Heart right ventricle (tissue), 16 donors: ENCODE data around the gene TRAPPC6A. TPM values are rescaled to one million over a fixed set of nuclear protein-coding genes. Genes with fewer than 3 reads are reported as not detected.

Experiments
- ATAC-seq, 8 donors: fragments of 200-7000 bp; cut with Tn5 transposase; one replicate each; pipeline ENCODE4 v1.9.1; 2020; ENCODE audit warnings: mild to moderate bottlenecking in 8 of 8, moderate library complexity in 8 of 8, moderate number of reproducible peaks in 1 of 8
- DNase-seq, 2 donors: peaks; one replicate each; pipeline ENCODE4 v3.0.0-alpha.2; 2020
- H3K27ac ChIP-seq, 10 donors: fragments of 200-600 bp; sonication (generic) in 2 of 10; one replicate each; pipeline versions ENCODE4 v1.5.0 to v1.8.0; 2020 to 2022; ENCODE audit warnings: mild to moderate bottlenecking in 3 of 10
- H3K27me3 ChIP-seq, 7 donors: fragments of 200-600 bp; one replicate each; pipeline ENCODE4 v1.8.0; 2021 to 2022; ENCODE audit warnings: mild to moderate bottlenecking in 2 of 7
- H3K36me3 ChIP-seq, 9 donors: fragments of 200-600 bp; sonication (generic) in 1 of 9; one replicate each; pipeline versions ENCODE4 v1.5.0 to v1.8.0; 2020 to 2022; ENCODE audit warnings: mild to moderate bottlenecking in 2 of 9
- H3K4me1 ChIP-seq, 9 donors: fragments of 200-600 bp; sonication (generic) in 1 of 9; one replicate each; pipeline versions ENCODE4 v1.5.0 to v1.8.0; 2020 to 2022; ENCODE audit warnings: mild to moderate bottlenecking in 4 of 9
- H3K4me3 ChIP-seq, 10 donors: fragments of 200-600 bp; sonication (generic) in 2 of 10; one replicate each; pipeline versions ENCODE4 v1.5.0 to v1.8.0; 2020 to 2022; ENCODE audit warnings: mild to moderate bottlenecking in 7 of 10, moderate library complexity in 2 of 10
- H3K9me3 ChIP-seq, 11 donors: fragments of 200-600 bp in 10 of 11; sonication (generic) in 2 of 11; one replicate each; pipeline versions ENCODE4 v1.5.0 to v1.8.0; 2013 to 2022; ENCODE audit warnings: mild to moderate bottlenecking in 2 of 11, control low read depth in 1 of 11, moderate library complexity in 1 of 11
- CTCF ChIP-seq, 9 donors: fragments of 200-600 bp; sonication (generic) in 2 of 9; IDR thresholded peaks; one replicate each; pipeline versions ENCODE4 v1.5.0 to v1.8.0; 2021 to 2022; ENCODE audit warnings: antibody characterized with exemption in 9 of 9, mild to moderate bottlenecking in 5 of 9, moderate library complexity in 1 of 9
- WGBS, 2 donors: extraction: QIAGEN DNeasy Blood & Tissue Kit; methylation state at CpG; one replicate each; pipeline ENCODE4 v1.1.7; 2013; ENCODE audit warnings: inconsistent platforms in 1 of 2; 5-methylcytosine and 5-hydroxymethylcytosine counted together
- intact Hi-C, 10 donors: fragments of 100-400 bp; cut with DNase I; formaldehyde crosslinking; loops; one replicate each; pipeline versions ENCODE4 v1.11.1 to v1.14.2; 2022
- polyA plus RNA-seq, 2 donors: library from polyadenylated mRNA; stranded (reverse); fragments of 200-250 nt; gene quantifications; one replicate each; pipeline ENCODE4 v1.2.3, GENCODE V29; 2013
- total RNA-seq, 10 donors: library from RNA; stranded (reverse); fragmentation: NEBNext Ultra II Directional in 3 of 10; extraction: Animal tissue kit (Norgen Biotek cat#: 25700) in 3 of 10; gene quantifications; one replicate each; pipeline versions ENCODE4 v1.2.1 to v1.2.4, GENCODE V29; 2021 to 2023
- donor health status: Arrhythmogenic right ventricular cardiomyopathy.
- donor health status: ischemic (EF 13 %, LVEDD 7.1; RV severe dilation, severe dysfunction).
- donor health status: healthy with polysubstance abuse.
- donor health status: DM: no; HTN: yes; CAD: no.
- donor health status: DM: no; HTN: no; CAD: no.
- donor health status: ischemic (EF 25% LVEDD 6.9; RV normal size, moderate dysfunction).
- donor health status: ischemic (EF 25% LVEDD 5.7; RV mildly dilated, moderate dysfunction).
- donor health status: healthy.
- donor health status: DM: yes; HTN: yes; CAD: no.
- donor health status: Ischemic cardiomyopathy.
- donor health status: ischemic (EF 35%, LVEDD 5.7; RV mildly dilated, moderate dysfunction).
- donor health status: nonischemic (EF 11% LVEDD 7.7; RV severe dilation, severe dysfunction).
- donor health status: DM: yes; HTN: yes; CAD: no.
- donor health status: PGD.
- donor health status: ischemic (EF 29% LVEDD 5.4; RV normal size, mild dysfunction).
- donor health status: nonischemic (EF 23%, LVEDD 6.1; RV moderate dilation, normal function).

The TRAPPC6A gene
- total and polyA plus RNA-seq, 12 donors, result 14.3 to 24.9 (median 16.8) TPM

DNA sequence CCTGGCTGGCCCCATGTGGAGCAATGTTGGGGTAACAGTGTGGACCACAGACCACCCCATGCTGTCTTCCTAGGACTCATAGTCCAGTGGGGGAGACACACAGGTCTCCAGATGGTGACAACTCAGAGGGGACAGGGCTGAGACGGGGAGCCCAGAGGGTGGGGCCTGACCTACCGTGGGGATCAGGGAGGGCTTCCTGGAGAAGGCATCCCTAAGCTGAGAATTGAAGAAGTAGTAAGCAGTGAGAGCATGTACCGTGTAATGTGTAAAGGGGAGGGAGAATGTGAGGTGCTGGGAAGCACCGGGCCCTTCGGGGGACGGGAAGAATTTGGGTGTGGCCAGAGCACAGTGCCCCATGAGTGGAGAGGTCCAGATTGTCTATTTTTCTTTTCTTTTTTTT is 54.0 kb downstream of the TRAPPC6A start:
- intact Hi-C loops, result no loop called here
- ATAC-seq (no peak), DNase-seq (no peak)
- TF ChIP-seq CTCF (IDR thresholded peaks at IDR 0.05), result no peak
- 86 to 96% methylated on average over 6 of the region's 6 CpGs for WGBS, 2 donors
- Histone ChIP-seq H3K4me1 (peaks cover 0 to 12% (median 0%) of the 10 kb centered on the region in 9 donors), H3K27ac (no peak overlapping the region), H3K36me3 (peaks cover 0 to 6% (median 0%) of the 10 kb centered on the region in 9 donors), H3K4me3 (no peak overlapping the region), H3K9me3 (no peaks in the 10 kb centered on the region), H3K27me3 (no peaks in the 10 kb centered on the region)

GRCh38 chr19:45123440-45123850 is 54.6 kb downstream of the TRAPPC6A start:
- WGBS, 2 donors, result 76 to 84% methylated on average over 9 of the region's 9 CpGs
- no peak for ATAC-seq
- H3K36me3 ChIP-seq, result peaks cover 0 to under 1% (median 0%) of the 10 kb centered on the region in 9 donors

GRCh38 chr19:45122832-45123231 is 55.2 kb downstream of the TRAPPC6A start:
- H3K4me1 ChIP-seq, result peaks cover 0 to 22% (median 10%) of the 10 kb centered on the region in 9 donors
- no peaks in the 10 kb centered on the region for H3K36me3 ChIP-seq
- ATAC-seq (no peak), DNase-seq (no peak)
- intact Hi-C loops, result no loop called here
- no peak for TF ChIP-seq CTCF (IDR thresholded peaks at IDR 0.05)
- no peak overlapping the region for H3K27ac ChIP-seq
- no peak overlapping the region for H3K4me3 ChIP-seq
- WGBS, 2 donors, result 85% methylated on average over 6 of the region's 6 CpGs
- H3K27me3 ChIP-seq, result no peaks in the 10 kb centered on the region
- no peaks in the 10 kb centered on the region for H3K9me3 ChIP-seq

More at GRCh38 chr19:45123440-45123850, 54.6 kb downstream of the TRAPPC6A start:
- intact Hi-C loops, result no loop called here
- Histone ChIP-seq H3K27me3 (no peaks in the 10 kb centered on the region), H3K9me3 (no peaks in the 10 kb centered on the region), H3K27ac (no peak overlapping the region), H3K4me3 (no peak overlapping the region), H3K4me1 (peaks cover 0 to 16% (median 5%) of the 10 kb centered on the region in 9 donors)
- no peak for TF ChIP-seq CTCF (IDR thresholded peaks at IDR 0.05)
- DNase-seq, result no peak

GRCh38 chr19:45121827-45122345 is 56.2 kb downstream of the TRAPPC6A start:
- intact Hi-C loops, result no loop called here
- no peaks in the 10 kb centered on the region for H3K9me3 ChIP-seq
- no peak overlapping the region for H3K27ac ChIP-seq
- TF ChIP-seq CTCF (IDR thresholded peaks at IDR 0.05), result no peak
- DNase-seq, result no peak
- no peaks in the 10 kb centered on the region for H3K27me3 ChIP-seq
- WGBS, 2 donors, result 92% methylated on average over 11 of the region's 11 CpGs
- H3K36me3 ChIP-seq, result peaks cover 0 to 3% (median 0%) of the 10 kb centered on the region in 9 donors
- no peak for ATAC-seq
- H3K4me1 ChIP-seq, result peaks cover 0 to 30% (median 16%) of the 10 kb centered on the region in 9 donors
- no peak overlapping the region for H3K4me3 ChIP-seq
